Esophagus muscularis mucosa (tissue), 4 donors: ENCODE data around the gene IQGAP2. TPM values are rescaled to one million over a fixed set of nuclear protein-coding genes. Genes with fewer than 3 reads are reported as not detected.

ENCODE experiments used
- DNase-seq: peaks from one replicate; pipeline ENCODE4 v3.0.0-alpha.2; 2017; ENCODE audit errors: extremely low spot score
- H3K27ac ChIP-seq, 4 donors: fragments of 200-600 bp; sonication (generic); replicated peaks in 1 of 4; 1 replicate in 3 of 4; 2 replicates in 1 of 4; pipeline ENCODE4 v1.5.1; 2016 to 2019; ENCODE audit warnings: mild to moderate bottlenecking in 1 of 4
- H3K27me3 ChIP-seq, 4 donors: fragments of 200-600 bp; sonication (generic); one replicate each; pipeline versions ENCODE4 v1.5.1 to v1.6.0; 2016 to 2019
- H3K36me3 ChIP-seq, 4 donors: fragments of 200-600 bp; sonication (generic); one replicate each; pipeline ENCODE4 v1.5.1; 2016 to 2019
- H3K4me1 ChIP-seq, 4 donors: fragments of 200-600 bp; sonication (generic); one replicate each; pipeline ENCODE4 v1.5.1; 2016 to 2019
- H3K4me3 ChIP-seq, 4 donors: fragments of 200-600 bp; sonication (generic); 1 replicate in 2 of 4; 2 replicates in 2 of 4; pipeline ENCODE4 v1.5.1; 2016 to 2019; ENCODE audit warnings: mild to moderate bottlenecking in 4 of 4, moderate library complexity in 1 of 4
- H3K9me3 ChIP-seq, 4 donors: fragments of 200-600 bp; sonication (generic); 1 replicate in 3 of 4; 2 replicates in 1 of 4; pipeline ENCODE4 v1.5.1; 2016 to 2019
- CTCF ChIP-seq, 3 experiments: fragments of 200-600 bp in 2 of 3; fragments of 450-650 bp in 1 of 3; sonication (generic) in 2 of 3; IDR thresholded peaks; one replicate each; pipeline ENCODE4 v1.5.1; 2017 to 2019; ENCODE audit warnings: antibody characterized with exemption in 3 of 3, mild to moderate bottlenecking in 2 of 3, moderate library complexity in 1 of 3
- EP300 ChIP-seq: sonication (generic); formaldehyde crosslinking; IDR thresholded peaks from one replicate; pipeline ENCODE4 v1.6.1; 2017; ENCODE audit warnings: antibody characterized with exemption
- POLR2A ChIP-seq: fragments of 450-650 bp; IDR thresholded peaks from one replicate; pipeline ENCODE4 v1.6.1; 2017; ENCODE audit warnings: antibody characterized with exemption, moderate library complexity, mild to moderate bottlenecking, low read depth
- POLR2AphosphoS5 ChIP-seq, 2 donors: sonication (generic); formaldehyde crosslinking; IDR thresholded peaks; one replicate each; pipeline ENCODE4 v1.6.1; 2017; ENCODE audit warnings: antibody characterized with exemption in 2 of 2
- WGBS: methylation state at CpG from one replicate; pipeline ENCODE4 v1.1.5; 2018; 5-methylcytosine and 5-hydroxymethylcytosine counted together
- intact Hi-C: fragments of 100-400 bp; cut with DNase I; formaldehyde crosslinking; loops from one replicate; pipeline ENCODE4 v1.15.1; 2023
- total RNA-seq, 4 donors: library from RNA; depleted of rRNA; stranded (reverse); fragments of >200 nt; gene quantifications; one replicate each; pipeline versions ENCODE4 v1.1.0 to v1.2.1, GENCODE V29; 2016

Gene IQGAP2
- total RNA-seq, 4 donors from 2014 or later, result 14.9 to 30.7 (median 20.8) TPM

DNA sequence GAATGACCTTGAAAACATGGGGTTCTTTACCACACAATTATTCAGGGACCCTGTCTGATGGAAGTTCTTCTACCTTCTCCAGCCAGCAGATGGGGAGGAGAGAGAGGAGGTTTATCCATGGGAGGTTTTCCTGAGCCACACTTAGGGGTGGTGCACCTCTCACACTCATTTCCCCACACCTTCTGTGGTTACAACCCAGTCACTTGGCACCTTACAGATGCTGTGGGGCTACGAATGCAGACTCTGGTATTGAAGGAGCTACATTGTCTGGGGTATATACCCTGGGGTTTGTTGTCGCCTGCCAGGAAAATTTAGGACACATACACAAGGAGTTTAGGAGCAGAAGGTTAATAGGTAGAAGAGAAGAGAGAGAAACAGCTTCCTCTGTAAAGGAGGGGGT, 152.6 kb downstream of the IQGAP2 start:
- WGBS, result 85% methylated on average over 2 of the region's 2 CpGs
- H3K27me3 ChIP-seq, result no peaks in the 10 kb centered on the region

DNA sequence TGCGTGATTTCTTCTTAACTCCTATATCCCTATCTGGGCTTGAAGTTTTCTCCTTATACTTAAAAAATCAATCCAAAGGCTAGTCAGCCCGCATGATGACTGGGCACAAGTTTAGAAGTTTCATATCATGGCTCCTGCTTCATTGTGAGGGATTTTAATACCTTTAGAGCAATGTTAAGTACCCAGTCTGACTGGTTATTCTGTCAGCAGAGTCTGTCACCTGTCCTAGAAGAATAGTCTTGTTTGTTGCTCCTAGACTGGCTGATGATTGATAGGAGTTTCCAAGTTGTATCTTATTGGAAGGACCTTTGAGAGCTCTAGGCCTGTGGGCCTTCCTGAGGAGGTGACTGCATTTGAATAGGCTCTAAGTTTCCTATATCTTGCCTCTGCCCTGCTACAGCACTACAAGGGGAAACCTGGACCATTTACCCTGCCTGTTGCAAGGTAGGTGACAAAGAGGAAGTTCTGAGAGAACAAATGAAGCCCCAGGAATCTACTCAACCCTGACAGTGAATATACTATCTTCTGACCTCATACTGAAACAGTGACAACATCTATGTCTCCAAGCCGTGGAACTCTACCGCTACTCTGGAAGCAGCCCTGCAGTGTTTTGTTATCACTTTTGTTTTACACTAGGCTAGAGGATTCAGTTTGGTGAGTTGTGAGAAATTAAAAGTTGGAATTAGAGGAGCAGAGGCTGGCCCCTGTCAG, 153.6 kb downstream of the IQGAP2 start:
- intact Hi-C loops, result no loop called here
- H3K4me3 ChIP-seq, result no peak overlapping the region
- WGBS, result 77% methylated on average over 4 of the region's 4 CpGs
- H3K27me3 ChIP-seq, result no peaks in the 10 kb centered on the region
- no peak for TF ChIP-seq POLR2AphosphoS5 (IDR thresholded peaks at IDR 0.05)
- TF ChIP-seq POLR2A, result no peak
- TF ChIP-seq EP300, result no peak
- no peak for TF ChIP-seq CTCF (IDR thresholded peaks at IDR 0.05)
- no peaks in the 10 kb centered on the region for H3K36me3 ChIP-seq
- no peaks in the 10 kb centered on the region for H3K9me3 ChIP-seq
- no peak for DNase-seq
- no peak overlapping the region for H3K27ac ChIP-seq
- H3K4me1 ChIP-seq, result peaks cover 0 to 9% (median 6%) of the 10 kb centered on the region in 4 donors

More for the DNA sequence above, 152.6 kb downstream of the IQGAP2 start:
- Histone ChIP-seq H3K4me3 (no peak overlapping the region), H3K4me1 (no peaks in the 10 kb centered on the region), H3K27ac (no peak overlapping the region), H3K9me3 (no peaks in the 10 kb centered on the region), H3K36me3 (no peaks in the 10 kb centered on the region)
- intact Hi-C loops, result no loop called here
- DNase-seq, result no peak
- TF ChIP-seq POLR2A, result no peak
- no peak for TF ChIP-seq CTCF (IDR thresholded peaks at IDR 0.05)
- no peak for TF ChIP-seq EP300
- TF ChIP-seq POLR2AphosphoS5 (IDR thresholded peaks at IDR 0.05), result no peak

DNA sequence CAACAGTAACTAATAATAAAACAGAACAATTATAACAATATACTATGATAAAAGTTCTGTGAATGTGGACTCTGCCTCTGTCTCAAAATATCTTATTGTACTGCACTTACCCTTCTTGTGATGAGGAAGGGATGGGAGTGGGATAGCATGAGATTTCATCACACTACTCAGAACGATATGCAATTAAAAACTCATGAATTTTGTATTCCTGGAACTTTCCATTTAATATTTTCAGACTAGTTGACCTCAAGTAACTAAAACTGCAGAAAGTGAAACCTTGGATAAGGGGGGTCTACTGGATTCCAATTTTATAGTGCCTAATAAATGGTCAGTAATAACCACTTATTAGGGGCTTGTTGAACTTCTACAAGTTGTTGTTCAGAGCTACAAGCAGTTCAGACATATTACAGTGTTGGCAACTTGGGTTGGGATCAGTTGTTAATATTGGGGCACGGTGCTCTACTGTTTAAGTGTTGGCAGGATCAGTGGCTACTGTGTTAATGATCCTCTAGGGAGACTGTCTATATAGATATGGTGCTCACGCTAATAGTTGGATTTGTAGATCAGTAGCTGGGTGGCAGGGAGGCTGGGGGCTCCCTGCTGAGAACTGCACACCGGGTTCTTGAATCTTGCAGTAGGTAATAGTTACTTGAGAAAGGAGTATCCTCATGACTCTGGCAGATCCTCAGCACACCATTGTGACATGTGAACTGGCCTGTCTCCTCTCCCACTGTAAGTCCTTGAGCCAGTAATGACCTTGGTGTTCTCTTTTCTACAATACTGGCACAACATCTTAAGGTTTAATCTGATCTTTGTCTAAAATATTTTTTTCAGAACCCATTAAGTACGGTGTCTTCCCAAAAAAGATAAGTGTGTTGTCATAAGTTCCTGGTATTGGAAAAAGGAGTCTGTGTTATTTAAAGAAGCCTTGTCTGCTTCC, 158.1 kb downstream of the IQGAP2 start:
- intact Hi-C loops, result no loop called here
- Histone ChIP-seq H3K36me3 (no peaks in the 10 kb centered on the region), H3K4me3 (no peak overlapping the region), H3K27me3 (no peaks in the 10 kb centered on the region), H3K27ac (no peak overlapping the region), H3K4me1 (peaks cover 0 to 18% (median 13%) of the 10 kb centered on the region in 4 donors), H3K9me3 (no peaks in the 10 kb centered on the region)
- 48% methylated on average over 5 of the region's 5 CpGs for WGBS
- TF ChIP-seq POLR2A, result no peak
- no peak for TF ChIP-seq POLR2AphosphoS5 (IDR thresholded peaks at IDR 0.05)
- TF ChIP-seq EP300, result no peak
- no peak for TF ChIP-seq CTCF (IDR thresholded peaks at IDR 0.05)
- DNase-seq, result no peak

GRCh38 chr5:76561959-76562358, 158.9 kb downstream of the IQGAP2 start:
- Histone ChIP-seq H3K9me3 (no peaks in the 10 kb centered on the region), H3K4me1 (peaks cover 0 to 18% (median 13%) of the 10 kb centered on the region in 4 donors), H3K27me3 (no peaks in the 10 kb centered on the region), H3K36me3 (no peaks in the 10 kb centered on the region), H3K27ac (no peak overlapping the region), H3K4me3 (no peak overlapping the region)
- DNase-seq, result no peak
- WGBS, result 60% methylated on average over 6 of the region's 6 CpGs
- intact Hi-C loops, result no loop called here
- TF ChIP-seq EP300 (no peak), CTCF (IDR thresholded peaks at IDR 0.05) (no peak), POLR2AphosphoS5 (IDR thresholded peaks at IDR 0.05) (no peak)
